NB4 (cell line): ENCODE data around the gene SPATA16.

Source experiments
- POLR2A ChIP-seq: IDR thresholded peaks from 2 replicates; pipeline ENCODE4 v1.6.1; 2011; ENCODE audit warnings: mild to moderate bottlenecking; ENCODE audit not compliant: insufficient read length; ENCODE audit errors: extremely low read depth
- TF ChIP-seq, protein P1 (sequence below): IDR thresholded peaks from one replicate; pipeline ENCODE4 v1.5.1; 2012; ENCODE audit warnings: low read depth, low read length
- TF ChIP-seq, protein P2 (sequence below): IDR thresholded peaks from 2 replicates; pipeline ENCODE4 v1.6.1; 2011; ENCODE audit warnings: low read depth, low read length

DNA sequence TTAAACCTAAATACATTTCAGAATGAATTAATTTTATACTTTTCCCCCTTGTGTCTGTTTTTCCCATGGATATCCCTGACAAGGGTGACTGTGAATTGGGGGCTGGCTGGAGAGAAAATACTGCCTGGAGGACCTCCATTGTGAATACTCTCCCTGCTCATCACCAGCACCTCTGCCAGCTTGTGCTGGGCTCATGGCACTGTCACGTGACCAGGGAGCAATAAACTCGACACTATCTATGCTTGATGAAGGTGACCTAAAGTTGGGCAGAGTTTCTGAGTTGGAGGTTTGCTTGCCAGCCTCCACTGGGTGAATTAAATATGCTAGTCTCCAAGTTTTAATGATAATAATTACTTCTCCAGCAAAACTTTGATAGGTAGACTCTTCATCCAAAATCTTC is 189.5 kb downstream of the SPATA16 start:
- TF ChIP-seq, protein P1, sequence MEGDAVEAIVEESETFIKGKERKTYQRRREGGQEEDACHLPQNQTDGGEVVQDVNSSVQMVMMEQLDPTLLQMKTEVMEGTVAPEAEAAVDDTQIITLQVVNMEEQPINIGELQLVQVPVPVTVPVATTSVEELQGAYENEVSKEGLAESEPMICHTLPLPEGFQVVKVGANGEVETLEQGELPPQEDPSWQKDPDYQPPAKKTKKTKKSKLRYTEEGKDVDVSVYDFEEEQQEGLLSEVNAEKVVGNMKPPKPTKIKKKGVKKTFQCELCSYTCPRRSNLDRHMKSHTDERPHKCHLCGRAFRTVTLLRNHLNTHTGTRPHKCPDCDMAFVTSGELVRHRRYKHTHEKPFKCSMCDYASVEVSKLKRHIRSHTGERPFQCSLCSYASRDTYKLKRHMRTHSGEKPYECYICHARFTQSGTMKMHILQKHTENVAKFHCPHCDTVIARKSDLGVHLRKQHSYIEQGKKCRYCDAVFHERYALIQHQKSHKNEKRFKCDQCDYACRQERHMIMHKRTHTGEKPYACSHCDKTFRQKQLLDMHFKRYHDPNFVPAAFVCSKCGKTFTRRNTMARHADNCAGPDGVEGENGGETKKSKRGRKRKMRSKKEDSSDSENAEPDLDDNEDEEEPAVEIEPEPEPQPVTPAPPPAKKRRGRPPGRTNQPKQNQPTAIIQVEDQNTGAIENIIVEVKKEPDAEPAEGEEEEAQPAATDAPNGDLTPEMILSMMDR = no peak
- no peak for TF ChIP-seq POLR2A
- TF ChIP-seq, protein P2, sequence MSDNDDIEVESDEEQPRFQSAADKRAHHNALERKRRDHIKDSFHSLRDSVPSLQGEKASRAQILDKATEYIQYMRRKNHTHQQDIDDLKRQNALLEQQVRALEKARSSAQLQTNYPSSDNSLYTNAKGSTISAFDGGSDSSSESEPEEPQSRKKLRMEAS = no peak
